Uterus (tissue), 4 donors: Measurements from ENCODE around the gene CCT7. TPM values are rescaled to one million over a fixed set of nuclear protein-coding genes. Genes with fewer than 3 reads are reported as not detected.
A peak's percentile ranks its signal among the peaks of the same experiment; 100 is the strongest.
"Not testable (repeated sequence)": the region's sequence is repeated elsewhere in the genome, so short reads cannot be mapped to it uniquely, and the experiment has no call there.

ENCODE experiments used
- DNase-seq, 2 donors: peaks; one replicate each; pipeline ENCODE4 v3.0.0-alpha.2; 2019 to 2020
- H3K27ac ChIP-seq, 2 donors: fragments of 200-600 bp; sonication (generic); 1 replicate in 1 of 2; 2 replicates in 1 of 2; pipeline ENCODE4 v1.5.1; 2016 to 2018
- H3K27me3 ChIP-seq, 2 donors: fragments of 200-600 bp; sonication (generic); one replicate each; pipeline ENCODE4 v1.5.1; 2018 to 2019; ENCODE audit warnings: control low read depth in 1 of 2
- H3K36me3 ChIP-seq, 2 donors: fragments of 200-600 bp; sonication (generic); one replicate each; pipeline ENCODE4 v1.5.1; 2019; ENCODE audit warnings: control low read depth in 1 of 2
- H3K4me1 ChIP-seq, 2 donors: fragments of 200-600 bp; sonication (generic); one replicate each; pipeline ENCODE4 v1.5.1; 2018 to 2019; ENCODE audit warnings: control low read depth in 1 of 2
- H3K4me3 ChIP-seq, 2 donors: fragments of 200-600 bp; sonication (generic); 1 replicate in 1 of 2; 2 replicates in 1 of 2; pipeline ENCODE4 v1.5.1; 2018 to 2019; ENCODE audit warnings: mild to moderate bottlenecking in 1 of 2
- H3K9me3 ChIP-seq, 2 donors: fragments of 200-600 bp; sonication (generic); one replicate each; pipeline ENCODE4 v1.5.1; 2019; ENCODE audit warnings: control low read depth in 1 of 2
- CTCF ChIP-seq, 4 experiments: fragments of 200-600 bp in 2 of 4; fragments of 450-650 bp in 2 of 4; sonication (generic) in 2 of 4; IDR thresholded peaks; one replicate each; pipeline ENCODE4 v1.5.1; 2016 to 2019; ENCODE audit warnings: antibody characterized with exemption in 4 of 4, mild to moderate bottlenecking in 2 of 4, moderate library complexity in 1 of 4
- POLR2A ChIP-seq, 2 donors: fragments of 450-650 bp; IDR thresholded peaks; one replicate each; pipeline ENCODE4 v1.6.1; 2016; ENCODE audit warnings: antibody characterized with exemption in 2 of 2, mild to moderate bottlenecking in 1 of 2, moderate library complexity in 1 of 2
- intact Hi-C: fragments of 100-400 bp; cut with DNase I; formaldehyde crosslinking; loops from one replicate; pipeline ENCODE4 v1.15.1; 2023; ENCODE audit warnings: low total_unique reads
- total RNA-seq, 4 donors: library from RNA; depleted of rRNA in 3 of 4; stranded (reverse); fragments of >200 nt in 3 of 4; gene quantifications; one replicate each; pipeline versions ENCODE4 v1.1.0 to v1.2.4, GENCODE V29; 2014 to 2023
- donor health status: DM: yes; HTN: yes; CAD: no.

CCT7 gene
- 100 to 1,000 TPM; 118 to 269 (median 188) TPM for total RNA-seq

- TF ChIP-seq CTCF (IDR thresholded peaks at IDR 0.05) (peak in 2 of 4 experiments; percentile 5 to 17), POLR2A (IDR thresholded peaks at IDR 0.05) (peak; percentile 30 to 72)
- intact Hi-C loops: no loop called here
- peak; percentile 88 to 90 for DNase-seq
- no peaks in the 10 kb centered on the region for H3K9me3 ChIP-seq
- peak within 1 kb of the TSS; percentile 61 to 98 for H3K4me3 ChIP-seq
- no peaks in the 10 kb centered on the region for H3K27me3 ChIP-seq
- H3K36me3 ChIP-seq: no peaks in the 10 kb centered on the region
- peaks cover 0 to 9% of the 10 kb centered on the region in 2 donors for H3K4me1 ChIP-seq
- peak within 1 kb of the TSS; percentile 89 to 98 for H3K27ac ChIP-seq
Measured at GRCh38 chr2:73233932-73234832, at the start of gene CCT7. CCT7 (plus strand) TSS chr2:73234308; CDS start chr2:73234379, 71 bp downstream.

DNA sequence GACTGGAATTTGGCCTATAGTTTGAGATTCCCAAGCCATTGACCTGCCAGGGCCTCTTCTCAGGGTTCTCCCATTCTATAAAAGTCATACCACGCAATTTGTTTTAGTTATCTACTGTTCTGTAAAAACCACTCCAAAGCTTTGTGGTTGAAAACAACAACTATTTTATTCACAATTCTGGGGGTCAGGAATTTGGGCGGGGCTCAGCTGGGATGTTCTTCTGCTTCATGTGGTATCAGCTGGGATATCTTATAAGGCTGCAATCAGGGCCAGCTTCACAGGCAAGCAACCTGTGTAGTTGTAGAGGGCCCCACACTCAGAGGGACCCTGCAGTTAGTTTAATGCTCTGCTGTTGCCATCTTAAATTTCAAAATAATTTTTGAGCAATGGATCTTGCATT, 48.1 kb upstream of the CCT7 start:
- TF ChIP-seq POLR2A (IDR thresholded peaks at IDR 0.05) (no peak), CTCF (IDR thresholded peaks at IDR 0.05) (no peak)
- intact Hi-C loops: no loop called here
- no peaks in the 10 kb centered on the region for H3K4me1 ChIP-seq
- no peaks in the 10 kb centered on the region for H3K36me3 ChIP-seq
- no peaks in the 10 kb centered on the region for H3K27me3 ChIP-seq
- H3K4me3 ChIP-seq: no peak overlapping the region
- H3K27ac ChIP-seq: no peak overlapping the region
- no peak for DNase-seq
- H3K9me3 ChIP-seq: no peaks in the 10 kb centered on the region

- no peak overlapping the region for H3K4me3 ChIP-seq
- TF ChIP-seq CTCF (IDR thresholded peaks at IDR 0.05) (no peak), POLR2A (IDR thresholded peaks at IDR 0.05) (no peak)
- no peaks in the 10 kb centered on the region for H3K4me1 ChIP-seq
- H3K27ac ChIP-seq: no peak overlapping the region
- no peaks in the 10 kb centered on the region for H3K9me3 ChIP-seq
- intact Hi-C loops: no loop called here
- no peak for DNase-seq
- H3K36me3 ChIP-seq: no peaks in the 10 kb centered on the region
- no peaks in the 10 kb centered on the region for H3K27me3 ChIP-seq
Measured at GRCh38 chr2:73187549-73187948, 46.6 kb upstream of the CCT7 start.

DNA sequence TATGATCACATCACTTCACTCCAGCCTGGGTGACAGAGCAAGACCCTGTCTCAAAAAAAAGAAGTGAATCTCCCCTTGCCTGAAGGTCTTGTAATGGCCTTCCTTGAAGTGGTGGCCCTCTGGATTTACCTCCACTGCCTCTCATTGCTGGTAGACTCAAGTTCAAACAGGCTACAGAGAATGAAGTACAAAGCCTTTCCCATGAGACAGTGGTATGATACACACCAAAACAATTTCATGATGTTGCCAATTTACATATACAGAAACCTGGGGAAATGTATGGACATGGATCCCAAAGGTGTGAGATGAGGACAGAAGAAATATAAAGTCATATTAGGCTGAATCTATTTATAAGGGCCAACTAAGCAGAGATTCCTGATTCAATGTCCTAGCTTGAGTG, 36.5 kb upstream of the CCT7 start:
- H3K27me3 ChIP-seq: peaks cover 4 to 5% of the 10 kb centered on the region in 2 donors
- no peaks in the 10 kb centered on the region for H3K9me3 ChIP-seq

GRCh38 chr2:73200281-73200680, 33.8 kb upstream of the CCT7 start:
- DNase-seq, H3K27ac ChIP-seq, H3K4me1 ChIP-seq, H3K4me3 ChIP-seq, H3K36me3 ChIP-seq, intact Hi-C loops, H3K9me3 ChIP-seq: not testable (repeated sequence)
- peaks cover 12 to 19% of the 10 kb centered on the region in 2 donors for H3K27me3 ChIP-seq

More for the DNA sequence above, 36.5 kb upstream of the CCT7 start:
- Histone ChIP-seq H3K27ac (no peak overlapping the region), H3K4me3 (no peak overlapping the region), H3K36me3 (no peaks in the 10 kb centered on the region), H3K4me1 (no peaks in the 10 kb centered on the region)
- intact Hi-C loops: no loop called here
- DNase-seq: no peak
- TF ChIP-seq POLR2A (IDR thresholded peaks at IDR 0.05) (no peak), CTCF (IDR thresholded peaks at IDR 0.05) (no peak)
